Chondrocyte (in vitro differentiated cells): ENCODE data around the gene PLXNA2. TPM values are rescaled to one million over a fixed set of nuclear protein-coding genes. Genes with fewer than 3 reads are reported as not detected.

Experiments used
- DNase-seq: peaks from one replicate; pipeline ENCODE4 v3.0.0; 2021; ENCODE audit warnings: mixed read lengths, low spot score
- H3K27ac Mint-ChIP-seq: one replicate; pipeline ENCODE4 v1.8.0; 2021; ENCODE audit warnings: mild to moderate bottlenecking, moderate library complexity, mixed read lengths; ENCODE audit not compliant: unreplicated experiment
- H3K27me3 Mint-ChIP-seq: 2 replicates; pipeline ENCODE4 v1.8.0; 2021; ENCODE audit warnings: low read depth, mixed read lengths
- H3K36me3 Mint-ChIP-seq: 2 replicates; pipeline ENCODE4 v1.8.0; 2021; ENCODE audit warnings: low read depth, mixed read lengths
- H3K4me1 Mint-ChIP-seq: 2 replicates; pipeline ENCODE4 v1.8.0; 2021; ENCODE audit warnings: low read depth, mild to moderate bottlenecking, mixed read lengths
- H3K4me3 Mint-ChIP-seq: one replicate; pipeline ENCODE4 v1.8.0; 2021; ENCODE audit warnings: mild to moderate bottlenecking, moderate library complexity, mixed read lengths; ENCODE audit not compliant: unreplicated experiment
- H3K9me3 Mint-ChIP-seq: 2 replicates; pipeline ENCODE4 v1.8.0; 2021; ENCODE audit warnings: low read depth, mixed read lengths
- total RNA-seq: library from RNA; stranded (reverse); gene quantifications from 3 replicates; pipeline ENCODE4 v1.2.1, GENCODE V29; 2021
- TF ChIP-seq, protein P1 (sequence below): fragments of 200-600 bp; sonication (generic); IDR thresholded peaks from 2 replicates; pipeline ENCODE4 v1.5.0; 2021; ENCODE audit warnings: antibody characterized with exemption, mild to moderate bottlenecking, moderate library complexity

Gene PLXNA2
- total RNA-seq, 1 donor from 2014 or later: 22.0 TPM

DNA sequence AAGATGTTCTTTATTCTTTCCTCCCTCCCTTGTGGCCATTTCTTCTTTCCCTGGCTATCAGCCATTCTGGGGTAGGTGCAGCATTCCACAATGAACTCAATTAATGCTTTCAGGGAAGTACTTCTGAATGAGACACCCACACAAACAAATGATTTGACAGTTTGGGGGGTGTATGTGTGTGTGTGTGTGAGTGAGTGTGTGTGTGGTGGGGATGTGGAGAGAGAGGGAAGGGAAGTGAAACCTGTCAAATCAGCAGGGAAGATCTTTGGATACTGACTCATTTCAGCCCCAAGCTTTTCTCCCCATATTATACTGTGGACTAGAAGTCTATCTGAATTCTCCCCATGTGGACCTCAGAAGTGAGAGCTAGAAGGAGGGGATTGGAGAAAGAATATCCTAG, 178.3 kb downstream of the PLXNA2 start:
- Mint-ChIP-seq H3K27ac (no peak overlapping the region), H3K4me3 (no peak overlapping the region), H3K36me3 (peaks cover 24% of the 10 kb centered on the region), H3K9me3 (no peaks in the 10 kb centered on the region), H3K4me1 (peaks cover 6% of the 10 kb centered on the region), H3K27me3 (no peaks in the 10 kb centered on the region)
- TF ChIP-seq, protein P1, sequence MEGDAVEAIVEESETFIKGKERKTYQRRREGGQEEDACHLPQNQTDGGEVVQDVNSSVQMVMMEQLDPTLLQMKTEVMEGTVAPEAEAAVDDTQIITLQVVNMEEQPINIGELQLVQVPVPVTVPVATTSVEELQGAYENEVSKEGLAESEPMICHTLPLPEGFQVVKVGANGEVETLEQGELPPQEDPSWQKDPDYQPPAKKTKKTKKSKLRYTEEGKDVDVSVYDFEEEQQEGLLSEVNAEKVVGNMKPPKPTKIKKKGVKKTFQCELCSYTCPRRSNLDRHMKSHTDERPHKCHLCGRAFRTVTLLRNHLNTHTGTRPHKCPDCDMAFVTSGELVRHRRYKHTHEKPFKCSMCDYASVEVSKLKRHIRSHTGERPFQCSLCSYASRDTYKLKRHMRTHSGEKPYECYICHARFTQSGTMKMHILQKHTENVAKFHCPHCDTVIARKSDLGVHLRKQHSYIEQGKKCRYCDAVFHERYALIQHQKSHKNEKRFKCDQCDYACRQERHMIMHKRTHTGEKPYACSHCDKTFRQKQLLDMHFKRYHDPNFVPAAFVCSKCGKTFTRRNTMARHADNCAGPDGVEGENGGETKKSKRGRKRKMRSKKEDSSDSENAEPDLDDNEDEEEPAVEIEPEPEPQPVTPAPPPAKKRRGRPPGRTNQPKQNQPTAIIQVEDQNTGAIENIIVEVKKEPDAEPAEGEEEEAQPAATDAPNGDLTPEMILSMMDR: no peak
- no peak for DNase-seq

GRCh38 chr1:208061632-208062031, 182.6 kb downstream of the PLXNA2 start:
- Mint-ChIP-seq H3K36me3 (peaks cover 17% of the 10 kb centered on the region), H3K4me3 (no peak overlapping the region), H3K9me3 (no peaks in the 10 kb centered on the region), H3K27ac (no peak overlapping the region), H3K27me3 (no peaks in the 10 kb centered on the region), H3K4me1 (peaks cover 24% of the 10 kb centered on the region)
- TF ChIP-seq, protein P1: no peak
- DNase-seq: no peak

DNA sequence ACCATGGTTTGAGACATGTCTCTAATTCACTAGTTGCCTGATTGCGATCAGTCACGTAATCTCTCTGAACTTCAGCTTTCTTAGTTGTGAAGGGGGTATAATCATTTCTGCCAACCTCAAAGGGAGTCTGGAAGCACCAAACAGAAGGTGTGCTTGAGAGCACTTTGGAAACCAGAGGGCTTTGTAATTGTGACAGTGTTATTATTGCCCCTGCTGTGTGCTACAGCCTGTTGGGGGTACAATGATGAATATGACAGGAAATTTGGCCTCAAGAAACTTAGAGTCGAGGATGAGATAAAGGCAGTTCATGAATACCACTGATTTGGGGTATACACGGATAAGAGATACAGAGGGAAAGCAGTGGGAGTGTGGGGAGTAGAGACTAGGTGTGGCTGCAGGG, 183.1 kb downstream of the PLXNA2 start:
- Mint-ChIP-seq H3K9me3 (no peaks in the 10 kb centered on the region), H3K36me3 (peaks cover 21% of the 10 kb centered on the region), H3K27ac (no peak overlapping the region), H3K27me3 (no peaks in the 10 kb centered on the region), H3K4me3 (no peak overlapping the region), H3K4me1 (peaks cover 22% of the 10 kb centered on the region)
- DNase-seq: no peak
- TF ChIP-seq, protein P1: no peak

DNA sequence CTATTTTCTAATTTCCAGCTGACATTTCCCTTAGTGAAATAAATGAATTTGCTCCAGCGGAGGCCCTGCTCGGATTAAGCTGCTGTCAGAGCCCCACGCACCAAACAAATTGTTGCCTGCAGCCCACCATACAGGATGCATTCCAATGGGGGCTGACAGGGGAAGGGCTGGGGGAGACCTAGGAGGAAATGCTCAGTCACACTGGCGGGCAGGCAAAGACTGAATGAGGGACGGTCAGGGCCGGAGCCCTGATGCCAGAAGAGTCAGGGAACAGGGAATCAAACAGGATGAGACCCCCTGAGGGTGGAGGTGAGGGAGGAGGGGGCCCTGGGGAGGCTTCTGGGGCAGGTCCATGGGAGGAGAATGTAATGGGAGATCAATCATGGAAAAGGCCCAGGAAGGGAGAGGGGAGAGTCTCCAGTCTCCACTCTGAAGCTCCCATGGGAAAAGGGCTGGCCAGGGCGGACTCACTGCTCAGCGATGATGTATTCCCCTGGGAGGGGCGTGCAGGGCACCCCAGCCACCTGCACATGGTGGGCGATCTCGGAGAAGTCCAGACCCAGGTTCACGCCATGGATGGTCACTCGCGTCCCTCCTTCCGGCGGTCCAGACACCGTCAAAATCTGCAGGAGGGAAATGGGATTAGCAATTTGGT, 183.8 kb downstream of the PLXNA2 start:
- Mint-ChIP-seq H3K9me3 (no peaks in the 10 kb centered on the region), H3K27ac (no peak overlapping the region), H3K36me3 (peaks cover 22% of the 10 kb centered on the region), H3K4me3 (no peak overlapping the region), H3K4me1 (peaks cover 18% of the 10 kb centered on the region), H3K27me3 (no peaks in the 10 kb centered on the region)
- DNase-seq: no peak
- TF ChIP-seq, protein P1: no peak

DNA sequence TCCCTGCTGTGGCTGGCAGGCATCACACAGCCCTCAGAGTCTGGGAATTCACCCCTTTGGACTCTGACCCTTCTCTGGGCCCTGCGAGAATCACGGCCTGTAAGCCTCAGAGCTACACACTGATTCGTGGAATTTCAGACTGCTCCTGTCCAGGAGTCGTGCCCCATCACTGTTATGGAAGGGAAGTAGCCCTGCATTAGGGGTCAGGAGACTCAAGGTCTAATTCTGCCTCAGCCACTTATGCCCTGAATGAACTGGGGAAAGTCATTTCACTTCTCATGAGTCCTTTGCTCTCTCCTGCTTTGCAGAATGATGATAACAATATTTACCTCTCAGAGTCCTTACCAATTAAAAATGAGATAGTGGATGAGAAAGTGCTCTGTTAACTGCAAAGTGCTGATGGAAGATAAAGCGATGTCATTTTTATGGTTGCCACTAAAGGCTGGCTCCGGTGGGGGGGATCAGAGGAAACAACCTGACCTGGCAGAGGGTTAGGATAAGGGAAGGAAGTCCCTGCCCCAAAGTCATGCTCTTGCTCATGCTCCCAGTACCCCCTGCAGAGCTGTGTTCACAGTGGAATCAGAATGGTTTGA, 184.7 kb downstream of the PLXNA2 start:
- DNase-seq: no peak
- TF ChIP-seq, protein P1: no peak
- Mint-ChIP-seq H3K4me3 (no peak overlapping the region), H3K27me3 (no peaks in the 10 kb centered on the region), H3K9me3 (no peaks in the 10 kb centered on the region), H3K27ac (peak overlapping the region; percentile 57), H3K4me1 (peaks cover 18% of the 10 kb centered on the region), H3K36me3 (peaks cover 24% of the 10 kb centered on the region)
